CD4-positive, alpha-beta T cell treated with Interleukin-4 for 1 hour (primary cell): ENCODE results near the gene UGP2.
"Not testable (repeated sequence)": the region's sequence is repeated elsewhere in the genome, so short reads cannot be mapped to it uniquely, and the experiment has no call there.

Source experiments
- DNase-seq, 2 donors: peaks; one replicate each; pipeline ENCODE4 v3.0.0-alpha.2; 2020 to 2022

The UGP2 gene

GRCh38 chr2:63840785-63841253 is 877 bp upstream of the UGP2 start:
- DNase-seq = peak; percentile 97

GRCh38 chr2:63842149-63843061 is 709 bp downstream of the UGP2 start:
- DNase-seq = peak; percentile 20 to 26

- no peak for DNase-seq
These were observed 1.4 kb downstream of the UGP2 start for GRCh38 chr2:63843093-63843492.

- DNase-seq = no peak
These were observed 2.1 kb downstream of the UGP2 start for GRCh38 chr2:63843791-63844190.

GRCh38 chr2:63844616-63845015 is 2.9 kb downstream of the UGP2 start:
- DNase-seq = no peak

GRCh38 chr2:63845866-63846265 is 4.2 kb downstream of the UGP2 start:
- DNase-seq = no peak

GRCh38 chr2:63846487-63846886 is 4.8 kb downstream of the UGP2 start:
- no peak for DNase-seq

- not testable (repeated sequence) for DNase-seq
These were observed 5.9 kb downstream of the UGP2 start for GRCh38 chr2:63847571-63847970.

GRCh38 chr2:63849381-63850203 is 7.9 kb downstream of the UGP2 start:
- DNase-seq = no peak

GRCh38 chr2:63850204-63850571 is 8.5 kb downstream of the UGP2 start:
- no peak for DNase-seq

GRCh38 chr2:63850649-63851048 is 9.0 kb downstream of the UGP2 start:
- peak in 1 of 2 donors; percentile 20 for DNase-seq

GRCh38 chr2:63851691-63852311 is 10.1 kb downstream of the UGP2 start:
- DNase-seq = no peak

- no peak for DNase-seq
These were observed 12.0 kb downstream of the UGP2 start for GRCh38 chr2:63853527-63854310.

GRCh38 chr2:63855418-63856302 is 14.0 kb downstream of the UGP2 start:
- no peak for DNase-seq

GRCh38 chr2:63856303-63856603 is 14.6 kb downstream of the UGP2 start:
- DNase-seq = peak; percentile 69 to 87

GRCh38 chr2:63858291-63858690 is 16.6 kb downstream of the UGP2 start:
- DNase-seq = no peak

- peak; percentile 67 to 79 for DNase-seq
These were observed 19.6 kb downstream of the UGP2 start for GRCh38 chr2:63861220-63861822.

- DNase-seq = no peak
These were observed 21.1 kb downstream of the UGP2 start for GRCh38 chr2:63862806-63863205.

- no peak for DNase-seq
These were observed 22.0 kb downstream of the UGP2 start for GRCh38 chr2:63863707-63864106.

- DNase-seq = no peak
These were observed 23.6 kb downstream of the UGP2 start for GRCh38 chr2:63865159-63865799.
